AG04449 (cell line): Measurements from ENCODE around the gene CFAP74.
"Not testable (repeated sequence)": the region's sequence is repeated elsewhere in the genome, so short reads cannot be mapped to it uniquely, and the experiment has no call there.

Source experiments
- CTCF ChIA-PET: fragments of 350-600 bp; formaldehyde crosslinking; extraction: SDS; loops from one replicate; lab custom pipeline; 2021; ENCODE audit warnings: antibody characterized with exemption; lab: Yijun Ruan, JAX
- POLR2A ChIA-PET: fragments of 400-600, 350-600 bp; formaldehyde crosslinking; extraction: SDS; loops from one replicate; lab custom pipeline; 2020; ENCODE audit warnings: antibody characterized with exemption, inconsistent platforms; lab: Yijun Ruan, JAX
- DNase-seq: peaks from one replicate; pipeline ENCODE4 v3.0.0-alpha.2; 2010; ENCODE audit warnings: low read depth, low spot score
- H3K4me3 ChIP-seq: 2 replicates; pipeline ENCODE4 v1.5.1; 2011; ENCODE audit warnings: low read depth, mild to moderate bottlenecking, control low read depth, low read length
- CTCF ChIP-seq: IDR thresholded peaks from one replicate; pipeline ENCODE4 v1.5.1; 2011; ENCODE audit warnings: mild to moderate bottlenecking, moderate library complexity, low read length, control low read depth, inconsistent platforms; ENCODE audit not compliant: insufficient read depth; ENCODE audit errors: missing control alignments

Gene CFAP74

GRCh38 chr1:1985375-1986050, 18.1 kb downstream of the CFAP74 start:
- POLR2A ChIA-PET, result no interaction called here
- CTCF ChIA-PET, result no interaction called here
- no peak overlapping the region for H3K4me3 ChIP-seq
- TF ChIP-seq CTCF, result no peak
- no peak for DNase-seq

- no peak for DNase-seq
- CTCF ChIA-PET, result no interaction called here
- no peak overlapping the region for H3K4me3 ChIP-seq
- POLR2A ChIA-PET, result no interaction called here
- no peak for TF ChIP-seq CTCF
These were observed 19.0 kb downstream of the CFAP74 start for GRCh38 chr1:1984560-1985070.

- no peak for TF ChIP-seq CTCF
- POLR2A ChIA-PET, result no interaction called here
- no peak for DNase-seq
- CTCF ChIA-PET, result no interaction called here
- no peak overlapping the region for H3K4me3 ChIP-seq
These were observed 21.0 kb downstream of the CFAP74 start for GRCh38 chr1:1982379-1983232.

GRCh38 chr1:1981631-1982327, 21.8 kb downstream of the CFAP74 start:
- POLR2A ChIA-PET, H3K4me3 ChIP-seq, DNase-seq, CTCF ChIA-PET: not testable (repeated sequence)

GRCh38 chr1:1981142-1981500, 22.5 kb downstream of the CFAP74 start:
- no peak for TF ChIP-seq CTCF
- POLR2A ChIA-PET, result no interaction called here
- CTCF ChIA-PET, result no interaction called here
- no peak overlapping the region for H3K4me3 ChIP-seq
- no peak for DNase-seq

GRCh38 chr1:1980467-1981141, 23.0 kb downstream of the CFAP74 start:
- no peak for TF ChIP-seq CTCF
- POLR2A ChIA-PET, result no interaction called here
- no peak for DNase-seq
- no peak overlapping the region for H3K4me3 ChIP-seq
- CTCF ChIA-PET, result no interaction called here
